Neural crest cell (in vitro differentiated cells): ENCODE measurements around the gene SLC35D3. TPM values are rescaled to one million over a fixed set of nuclear protein-coding genes. Genes with fewer than 3 reads are reported as not detected.
"Not testable (repeated sequence)": the region's sequence is repeated elsewhere in the genome, so short reads cannot be mapped to it uniquely, and the experiment has no call there.

Source experiments
- DNase-seq: peaks from one replicate; pipeline ENCODE4 v3.0.0; 2021; ENCODE audit warnings: low read depth, mixed read lengths, low spot score
- H3K27ac Mint-ChIP-seq: one replicate; pipeline ENCODE4 v1.8.0; 2021; ENCODE audit warnings: mild to moderate bottlenecking, mixed read lengths; ENCODE audit not compliant: unreplicated experiment
- H3K27me3 Mint-ChIP-seq: 2 replicates; pipeline ENCODE4 v1.8.0; 2021; ENCODE audit warnings: low read depth, mild to moderate bottlenecking, mixed read lengths
- H3K36me3 Mint-ChIP-seq: 2 replicates; pipeline ENCODE4 v1.8.0; 2021; ENCODE audit warnings: low read depth, mild to moderate bottlenecking, mixed read lengths
- H3K4me1 Mint-ChIP-seq: 2 replicates; pipeline ENCODE4 v1.8.0; 2021; ENCODE audit warnings: mixed read lengths
- H3K4me3 Mint-ChIP-seq: one replicate; pipeline ENCODE4 v1.8.0; 2021; ENCODE audit warnings: mild to moderate bottlenecking, mixed read lengths
- H3K9me3 Mint-ChIP-seq: 2 replicates; pipeline ENCODE4 v1.8.0; 2021; ENCODE audit warnings: mixed read lengths
- total RNA-seq: library from RNA; stranded (reverse); gene quantifications from 2 replicates; pipeline ENCODE4 v1.2.1, GENCODE V29; 2021
- TF ChIP-seq, protein P1 (sequence below): fragments of 200-600 bp; sonication (generic); conservative IDR thresholded peaks from 2 replicates; pipeline ENCODE4 v1.5.0; 2021; ENCODE audit warnings: antibody characterized with exemption, mild to moderate bottlenecking

The SLC35D3 gene
- total RNA-seq, 1 donor from 2014 or later = not detected

DNA sequence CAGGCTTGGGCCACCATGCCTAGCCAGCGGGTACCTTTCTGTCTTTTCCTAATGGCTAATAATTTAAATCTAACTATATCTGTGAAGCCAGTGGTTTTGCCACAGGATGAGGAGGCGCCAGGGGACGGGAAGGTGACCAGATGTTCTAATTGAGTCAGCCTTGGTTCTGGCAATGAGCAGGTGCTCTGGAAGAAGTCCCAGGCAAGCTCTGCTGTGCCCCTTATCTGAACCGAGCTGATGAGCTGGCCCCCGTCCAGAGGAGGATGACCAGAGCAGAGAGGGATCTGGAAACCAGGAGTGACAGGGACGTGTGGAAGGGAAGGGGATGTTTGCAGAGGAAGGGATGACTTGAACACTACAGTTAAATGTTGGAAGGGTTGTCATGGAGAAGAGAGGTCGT is 46.7 kb downstream of the SLC35D3 start:
- Mint-ChIP-seq H3K4me1 (peaks cover 3% of the 10 kb centered on the region), H3K4me3 (no peak overlapping the region), H3K9me3 (no peaks in the 10 kb centered on the region), H3K27ac (no peak overlapping the region), H3K27me3 (no peaks in the 10 kb centered on the region), H3K36me3 (no peaks in the 10 kb centered on the region)
- TF ChIP-seq, protein P1, sequence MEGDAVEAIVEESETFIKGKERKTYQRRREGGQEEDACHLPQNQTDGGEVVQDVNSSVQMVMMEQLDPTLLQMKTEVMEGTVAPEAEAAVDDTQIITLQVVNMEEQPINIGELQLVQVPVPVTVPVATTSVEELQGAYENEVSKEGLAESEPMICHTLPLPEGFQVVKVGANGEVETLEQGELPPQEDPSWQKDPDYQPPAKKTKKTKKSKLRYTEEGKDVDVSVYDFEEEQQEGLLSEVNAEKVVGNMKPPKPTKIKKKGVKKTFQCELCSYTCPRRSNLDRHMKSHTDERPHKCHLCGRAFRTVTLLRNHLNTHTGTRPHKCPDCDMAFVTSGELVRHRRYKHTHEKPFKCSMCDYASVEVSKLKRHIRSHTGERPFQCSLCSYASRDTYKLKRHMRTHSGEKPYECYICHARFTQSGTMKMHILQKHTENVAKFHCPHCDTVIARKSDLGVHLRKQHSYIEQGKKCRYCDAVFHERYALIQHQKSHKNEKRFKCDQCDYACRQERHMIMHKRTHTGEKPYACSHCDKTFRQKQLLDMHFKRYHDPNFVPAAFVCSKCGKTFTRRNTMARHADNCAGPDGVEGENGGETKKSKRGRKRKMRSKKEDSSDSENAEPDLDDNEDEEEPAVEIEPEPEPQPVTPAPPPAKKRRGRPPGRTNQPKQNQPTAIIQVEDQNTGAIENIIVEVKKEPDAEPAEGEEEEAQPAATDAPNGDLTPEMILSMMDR = no peak
- DNase-seq = no peak

DNA sequence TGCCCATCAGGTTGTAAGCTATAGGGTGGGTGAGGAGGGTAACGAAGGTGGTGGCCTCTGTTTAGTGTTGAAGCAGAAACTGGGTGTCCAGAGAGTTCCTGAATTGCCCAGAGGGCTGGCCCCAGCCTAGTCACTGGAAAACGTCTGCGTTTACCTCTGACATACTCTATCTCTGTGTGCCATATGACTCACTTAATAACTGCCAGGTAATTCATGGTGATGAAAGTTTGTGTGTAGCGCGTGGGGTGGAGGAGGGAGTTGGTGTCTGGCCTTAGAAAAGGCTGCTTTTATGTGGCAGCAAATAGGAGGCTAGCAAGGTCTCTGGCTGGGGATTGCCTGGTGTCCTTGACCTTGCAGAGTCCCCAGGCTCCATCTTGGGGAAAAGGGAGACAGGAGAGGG is 47.3 kb downstream of the SLC35D3 start:
- no peaks in the 10 kb centered on the region for H3K36me3 Mint-ChIP-seq
- DNase-seq = no peak
- peaks cover 3% of the 10 kb centered on the region for H3K4me1 Mint-ChIP-seq
- no peaks in the 10 kb centered on the region for H3K9me3 Mint-ChIP-seq
- no peak overlapping the region for H3K27ac Mint-ChIP-seq
- TF ChIP-seq, protein P1 = no peak
- H3K27me3 Mint-ChIP-seq = no peaks in the 10 kb centered on the region
- H3K4me3 Mint-ChIP-seq = no peak overlapping the region

DNA sequence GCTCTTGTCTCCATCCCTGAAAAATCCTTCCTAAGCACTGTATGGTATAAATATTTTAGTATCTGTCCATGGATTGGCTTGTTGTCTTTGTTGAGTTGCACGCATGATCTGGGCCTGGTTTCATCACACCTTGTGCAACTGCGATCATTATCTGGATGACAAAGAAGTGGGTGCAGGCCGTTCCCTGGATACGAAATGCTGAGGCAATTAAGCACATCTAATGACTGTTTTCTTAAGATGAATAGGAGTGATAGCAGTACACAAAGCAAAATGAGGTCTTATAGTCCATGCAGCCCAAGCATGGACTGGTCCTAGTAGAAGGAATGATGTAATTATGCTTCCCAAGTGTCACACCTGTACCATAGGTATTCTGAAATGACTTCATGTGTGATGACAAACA is 47.8 kb downstream of the SLC35D3 start:
- Mint-ChIP-seq H3K27ac (no peak overlapping the region), H3K9me3 (no peaks in the 10 kb centered on the region), H3K4me3 (no peak overlapping the region), H3K36me3 (no peaks in the 10 kb centered on the region), H3K4me1 (peaks cover 3% of the 10 kb centered on the region), H3K27me3 (no peaks in the 10 kb centered on the region)
- no peak for DNase-seq
- TF ChIP-seq, protein P1 = no peak

DNA sequence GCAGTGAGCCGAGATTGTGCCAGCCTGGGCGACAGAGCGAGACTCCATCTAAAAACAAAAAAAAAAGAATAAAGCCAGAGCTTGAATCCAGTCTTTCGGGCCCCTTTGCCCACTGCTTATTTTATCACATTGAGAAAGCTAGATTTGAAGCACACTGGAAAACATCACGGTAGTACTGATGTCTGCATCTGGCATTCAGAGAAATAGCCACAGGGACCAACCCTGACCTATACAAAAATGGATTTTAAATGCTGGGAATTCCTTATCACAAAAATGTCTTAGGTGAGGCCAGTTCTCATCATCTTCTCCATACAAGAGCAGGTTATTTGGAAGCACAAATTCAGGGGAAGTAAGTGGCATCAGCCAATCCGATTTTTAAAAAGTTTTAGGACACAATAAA is 49.5 kb downstream of the SLC35D3 start:
- DNase-seq = no peak
- Mint-ChIP-seq H3K27ac (no peak overlapping the region), H3K4me1 (peaks cover 3% of the 10 kb centered on the region), H3K27me3 (no peaks in the 10 kb centered on the region), H3K4me3 (no peak overlapping the region), H3K9me3 (no peaks in the 10 kb centered on the region), H3K36me3 (no peaks in the 10 kb centered on the region)
- TF ChIP-seq, protein P1 = no peak

DNA sequence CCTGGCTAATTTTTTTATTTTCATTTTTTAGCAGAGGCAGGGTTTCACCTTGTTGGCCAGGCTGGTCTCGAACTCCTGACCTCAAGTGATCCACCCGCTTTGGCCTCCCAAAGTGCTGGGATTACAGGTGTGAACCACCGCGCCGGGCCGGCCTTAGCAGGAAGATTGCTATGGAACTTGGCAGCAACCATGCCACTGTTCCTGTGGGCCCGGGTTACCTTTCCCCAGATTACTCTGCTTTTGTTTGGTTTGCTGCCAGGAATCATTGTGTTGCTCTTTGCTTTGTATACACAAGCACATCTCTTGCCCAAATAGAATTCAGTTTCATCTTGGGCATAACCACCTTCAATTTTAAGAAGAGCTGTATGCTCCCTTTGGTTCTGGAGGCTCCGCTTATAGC is 51.7 kb downstream of the SLC35D3 start:
- H3K27me3 Mint-ChIP-seq, H3K4me1 Mint-ChIP-seq, H3K27ac Mint-ChIP-seq, H3K36me3 Mint-ChIP-seq, H3K9me3 Mint-ChIP-seq, H3K4me3 Mint-ChIP-seq, DNase-seq: not testable (repeated sequence)

Other genes starting within 250 kb of the SLC35D3 start
- 0.09 TPM in 2 replicates for gene MAP3K5, start 129.8 kb upstream of the SLC35D3 start, total RNA-seq
- 4.5 and 5.3 TPM in 2 replicates for gene PEX7, start 99.7 kb upstream of the SLC35D3 start, total RNA-seq
- gene IL20RA, start 122.7 kb downstream of the SLC35D3 start, total RNA-seq = not detected in 2 replicates